ENCODE results near the gene GIPC1. TPM values are rescaled to one million over a fixed set of nuclear protein-coding genes. Genes with fewer than 3 reads are reported as not detected.

GIPC1 gene
- total and polyA plus RNA-seq, 2 experiments from 2014 or later = 106 to 173 TPM

DNA sequence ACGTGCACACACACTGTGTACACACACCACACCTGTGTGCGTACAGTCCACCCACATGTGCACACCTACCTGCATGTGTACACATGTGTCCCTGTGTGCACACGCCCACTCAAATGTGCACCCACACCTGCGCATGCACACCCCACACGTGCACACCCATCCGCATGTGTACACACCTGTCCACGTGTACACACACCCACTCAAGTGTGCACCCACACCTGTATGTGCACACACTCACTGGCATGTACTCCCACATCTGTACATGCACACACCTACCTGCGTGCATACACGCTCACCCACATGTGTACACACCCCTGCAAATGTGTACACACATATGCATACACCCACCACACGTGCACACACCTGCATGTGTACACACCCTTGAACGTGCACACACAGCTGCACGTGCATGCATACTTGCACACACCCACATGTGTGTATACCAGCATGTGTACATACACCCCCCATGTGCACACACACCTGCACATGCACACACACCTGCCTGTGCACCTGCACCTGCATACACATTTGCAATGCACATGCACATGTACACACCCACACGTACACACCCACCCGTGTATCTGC lies 52.2 kb downstream of the GIPC1 start:
- Histone ChIP-seq H3K4me2 (ENCODE audit: unreplicated experiment) (no peak overlapping the region), H3K79me2 (ENCODE audit: insufficient read depth) (peaks cover 21% of the 10 kb centered on the region), H3K9me2 (ENCODE audit: insufficient read depth) (no peaks in the 10 kb centered on the region), H3K9me3 (ENCODE audit: low read depth) (no peaks in the 10 kb centered on the region), H2AFZ (no peak overlapping the region), H3K27me3 (replicated peaks; ENCODE audit: insufficient read depth) (no peaks in the 10 kb centered on the region), H3K27ac (no peak overlapping the region), H3K4me1 (ENCODE audit: insufficient read depth) (no peaks in the 10 kb centered on the region), H3K36me3 (ENCODE audit: low read depth) (peaks cover 7% of the 10 kb centered on the region; the same call in 1 of the 2 replicates), H3F3A (ENCODE audit: insufficient read depth) (no peaks in the 10 kb centered on the region), H3K4me3 (no peak overlapping the region), H4K20me1 (ENCODE audit: insufficient read depth) (no peaks in the 10 kb centered on the region), H3K9ac (no peak overlapping the region)
- TF ChIP-seq EZH2 (IDR thresholded peaks at IDR 0.05; ENCODE audit: insufficient read depth, poor library complexity, severe bottlenecking) = no peak
- TF ChIP-seq EZH2phosphoT487 (IDR thresholded peaks at IDR 0.05; ENCODE audit: insufficient read depth, low read depth) = no peak
- DNase-seq = no peak
- WGBS, 2 experiments (ENCODE audit: low coverage in 1 of 2, low lambda C conversion rate in 2 of 2, missing lambda C conversion rate in 2 of 2) = 87 to 88% methylated on average over 13 to 14 of the region's 14 CpGs
- in situ Hi-C loops (cut with MboI) = no loop called here

DNA sequence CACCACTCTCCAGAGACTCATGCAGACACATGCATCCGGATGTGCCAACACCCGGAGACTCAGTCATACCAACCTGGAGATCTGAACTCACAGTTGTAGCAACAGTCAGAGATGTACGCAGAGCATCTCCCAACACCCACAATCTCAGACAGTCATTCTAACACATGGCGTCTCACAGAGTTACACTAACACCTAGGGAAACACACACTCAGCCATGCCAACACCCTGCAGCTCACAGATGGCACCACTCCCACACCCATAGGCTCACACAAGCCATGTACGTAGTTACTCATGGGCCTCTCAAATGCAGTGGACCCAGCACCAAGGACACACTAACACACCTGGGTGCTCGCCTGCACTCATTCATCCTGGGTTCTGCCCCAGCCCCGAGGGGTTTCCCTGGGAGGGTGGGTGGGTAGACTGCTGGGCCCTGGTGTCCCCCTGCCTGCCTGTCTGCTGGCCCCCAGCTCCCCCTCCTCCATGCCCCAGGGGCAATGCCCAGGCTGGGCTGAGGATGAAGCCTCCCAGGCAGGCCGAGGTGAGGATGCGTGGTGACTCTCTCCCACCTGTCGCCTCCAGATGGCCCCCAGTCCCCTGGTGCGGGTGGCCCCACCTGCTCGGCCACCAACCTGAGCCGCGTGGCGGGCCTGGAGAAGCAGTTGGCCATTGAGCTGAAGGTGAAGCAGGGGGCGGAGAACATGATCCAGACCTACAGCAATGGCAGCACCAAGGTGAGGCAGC lies 52.9 kb downstream of the GIPC1 start:
- no peak for TF ChIP-seq EZH2 (IDR thresholded peaks at IDR 0.05; ENCODE audit: insufficient read depth, poor library complexity, severe bottlenecking)
- no peak for TF ChIP-seq EZH2phosphoT487 (IDR thresholded peaks at IDR 0.05; ENCODE audit: insufficient read depth, low read depth)
- Histone ChIP-seq H3K4me1 (ENCODE audit: insufficient read depth) (no peaks in the 10 kb centered on the region), H3K9me3 (ENCODE audit: low read depth) (no peaks in the 10 kb centered on the region), H3K27me3 (replicated peaks; ENCODE audit: insufficient read depth) (no peaks in the 10 kb centered on the region), H3K9me2 (ENCODE audit: insufficient read depth) (no peaks in the 10 kb centered on the region), H3K4me2 (ENCODE audit: unreplicated experiment) (no peak overlapping the region), H3K79me2 (ENCODE audit: insufficient read depth) (peaks cover 28% of the 10 kb centered on the region), H3K9ac (no peak overlapping the region), H3K36me3 (ENCODE audit: low read depth) (peaks cover 7% of the 10 kb centered on the region; the same call in 1 of the 2 replicates), H3F3A (ENCODE audit: insufficient read depth) (no peaks in the 10 kb centered on the region), H2AFZ (no peak overlapping the region), H3K4me3 (no peak overlapping the region), H3K27ac (no peak overlapping the region), H4K20me1 (ENCODE audit: insufficient read depth) (no peaks in the 10 kb centered on the region)
- WGBS, 2 experiments (ENCODE audit: low coverage in 1 of 2, low lambda C conversion rate in 2 of 2, missing lambda C conversion rate in 2 of 2) = 96 to 97% methylated on average over 12 to 16 of the region's 16 CpGs
- no peak for DNase-seq
- in situ Hi-C loops (cut with MboI) = no loop called here

DNA sequence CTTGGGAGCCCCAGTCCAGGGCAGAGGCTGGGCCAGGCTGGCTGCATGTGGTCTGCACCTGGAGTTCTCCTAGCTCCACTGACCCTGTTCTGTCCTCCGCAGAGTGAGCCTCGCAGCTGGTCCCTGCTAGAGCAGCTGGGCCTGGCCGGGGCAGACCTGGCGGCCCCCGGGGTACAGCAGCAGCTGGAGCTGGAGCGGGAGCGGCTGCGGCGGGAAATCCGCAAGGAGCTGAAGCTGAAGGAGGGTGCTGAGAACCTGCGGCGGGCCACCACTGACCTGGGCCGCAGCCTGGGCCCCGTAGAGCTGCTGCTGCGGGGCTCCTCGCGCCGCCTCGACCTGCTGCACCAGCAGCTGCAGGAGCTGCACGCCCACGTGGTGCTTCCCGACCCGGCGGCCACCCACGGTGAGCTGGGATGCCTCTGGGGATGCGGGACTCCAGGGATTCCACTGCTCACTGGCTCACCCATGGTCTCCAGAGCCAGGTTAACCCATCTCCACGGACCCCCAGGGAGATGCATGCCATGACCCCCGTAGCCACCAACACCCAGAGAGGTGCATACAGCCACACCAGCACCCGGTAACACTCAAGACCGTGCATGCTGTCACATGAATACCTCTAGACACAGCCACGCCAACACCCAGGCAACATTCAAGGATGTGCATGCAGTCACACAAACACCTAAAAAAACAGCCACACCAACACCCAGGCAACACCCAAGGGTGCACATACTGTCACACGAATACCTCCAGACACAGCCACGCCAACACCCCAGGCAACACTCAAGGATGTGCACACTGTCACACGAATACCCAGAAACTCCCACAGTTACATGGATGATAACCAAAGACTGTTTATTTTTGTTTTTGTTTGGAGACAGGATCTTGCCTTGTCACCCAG lies 54.6 kb downstream of the GIPC1 start:
- 79 to 88% methylated on average over 25 to 26 of the region's 34 CpGs for WGBS, 2 experiments (ENCODE audit: low coverage in 1 of 2, low lambda C conversion rate in 2 of 2, missing lambda C conversion rate in 2 of 2)
- DNase-seq = no peak

DNA sequence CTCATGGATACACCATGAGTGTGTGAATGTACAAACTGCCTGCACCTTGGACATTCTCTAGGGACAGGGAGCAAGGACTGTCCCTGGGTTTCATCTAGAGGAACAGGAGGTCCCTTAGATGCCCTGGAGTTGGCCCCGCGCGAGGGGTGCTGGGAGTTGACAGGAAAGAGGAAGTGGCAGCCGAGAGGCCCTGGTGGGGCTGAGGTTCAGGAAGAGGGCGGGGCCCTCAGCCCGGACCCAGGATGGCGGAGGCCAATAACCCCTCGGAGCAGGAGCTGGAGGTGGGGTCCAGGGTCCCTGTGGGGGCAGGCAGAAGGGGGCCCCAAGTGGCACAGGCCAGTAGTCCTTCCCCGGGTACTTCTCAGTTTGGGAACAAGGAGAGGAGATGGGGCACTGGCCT lies 55.9 kb downstream of the GIPC1 start:
- Histone ChIP-seq H3K4me3 (no peak overlapping the region), H4K20me1 (ENCODE audit: insufficient read depth) (no peaks in the 10 kb centered on the region), H3K27me3 (replicated peaks; ENCODE audit: insufficient read depth) (no peaks in the 10 kb centered on the region), H3K9me3 (ENCODE audit: low read depth) (no peaks in the 10 kb centered on the region), H3K4me2 (ENCODE audit: unreplicated experiment) (no peak overlapping the region), H3K9ac (no peak overlapping the region), H2AFZ (no peak overlapping the region), H3K4me1 (ENCODE audit: insufficient read depth) (peaks cover 4% of the 10 kb centered on the region; the same call in 1 of the 2 replicates), H3F3A (ENCODE audit: insufficient read depth) (peaks cover 8% of the 10 kb centered on the region; the same call in 1 of the 2 replicates), H3K27ac (no peak overlapping the region), H3K36me3 (ENCODE audit: low read depth) (peaks cover 4% of the 10 kb centered on the region; the same call in 1 of the 2 replicates), H3K79me2 (ENCODE audit: insufficient read depth) (peaks cover 58% of the 10 kb centered on the region), H3K9me2 (ENCODE audit: insufficient read depth) (no peaks in the 10 kb centered on the region)
- no peak for DNase-seq
- 61 to 76% methylated on average over 6 to 9 of the region's 9 CpGs for WGBS, 2 experiments (ENCODE audit: low coverage in 1 of 2, low lambda C conversion rate in 2 of 2, missing lambda C conversion rate in 2 of 2)
- in situ Hi-C loops (cut with MboI) = no loop called here
- TF ChIP-seq EZH2 (IDR thresholded peaks at IDR 0.05; ENCODE audit: insufficient read depth, poor library complexity, severe bottlenecking) (no peak), EZH2phosphoT487 (IDR thresholded peaks at IDR 0.05; ENCODE audit: insufficient read depth, low read depth) (no peak)

More for the DNA sequence above, 54.6 kb downstream of the GIPC1 start:
- no peaks in the 10 kb centered on the region for H3K9me2 ChIP-seq (ENCODE audit: insufficient read depth)
- H3K27me3 ChIP-seq (replicated peaks; ENCODE audit: insufficient read depth) = no peaks in the 10 kb centered on the region
- in situ Hi-C loops (cut with MboI) = no loop called here
- peaks cover 45% of the 10 kb centered on the region for H3K79me2 ChIP-seq (ENCODE audit: insufficient read depth)
- H3K4me3 ChIP-seq = no peak overlapping the region
- H2AFZ ChIP-seq = no peak overlapping the region
- TF ChIP-seq EZH2 (IDR thresholded peaks at IDR 0.05; ENCODE audit: insufficient read depth, poor library complexity, severe bottlenecking) (no peak), EZH2phosphoT487 (IDR thresholded peaks at IDR 0.05; ENCODE audit: insufficient read depth, low read depth) (no peak)
- H3K36me3 ChIP-seq (ENCODE audit: low read depth) = peaks cover 7% of the 10 kb centered on the region; the same call in 1 of the 2 replicates
- H3K4me2 ChIP-seq (ENCODE audit: unreplicated experiment) = no peak overlapping the region
- H3K9me3 ChIP-seq (ENCODE audit: low read depth) = no peaks in the 10 kb centered on the region
- no peak overlapping the region for H3K9ac ChIP-seq
- H3K4me1 ChIP-seq (ENCODE audit: insufficient read depth) = no peaks in the 10 kb centered on the region
- no peak overlapping the region for H3K27ac ChIP-seq
- H3F3A ChIP-seq (ENCODE audit: insufficient read depth) = no peaks in the 10 kb centered on the region
- H4K20me1 ChIP-seq (ENCODE audit: insufficient read depth) = no peaks in the 10 kb centered on the region
